SJCRH30 (cell line): Measurements from ENCODE around the gene CDT1. TPM values are rescaled to one million over a fixed set of nuclear protein-coding genes. Genes with fewer than 3 reads are reported as not detected.
"Not testable (repeated sequence)": the region's sequence is repeated elsewhere in the genome, so short reads cannot be mapped to it uniquely, and the experiment has no call there.

Source experiments
- DNase-seq, 2 experiments: peaks; one replicate each; pipeline ENCODE4 v3.0.0-alpha.2; 2015 to 2020
- H3K27ac ChIP-seq: fragments of 250-450 bp; sonication (Bioruptor Pico); 2 replicates; pipeline ENCODE4 v1.5.1; 2020; ENCODE audit warnings: mild to moderate bottlenecking, moderate library complexity
- H3K27me3 ChIP-seq: fragments of 250-450 bp; sonication (Bioruptor Pico); 2 replicates; pipeline ENCODE4 v1.5.1; 2020; ENCODE audit warnings: mild to moderate bottlenecking, moderate library complexity
- H3K36me3 ChIP-seq: fragments of 250-450 bp; sonication (Bioruptor Pico); 2 replicates; pipeline ENCODE4 v1.5.1; 2020; ENCODE audit warnings: mild to moderate bottlenecking, moderate library complexity
- H3K4me1 ChIP-seq: fragments of 250-450 bp; sonication (Bioruptor Pico); 2 replicates; pipeline ENCODE4 v1.5.1; 2020; ENCODE audit warnings: mild to moderate bottlenecking, moderate library complexity
- H3K4me3 ChIP-seq: fragments of 250-450 bp; sonication (Bioruptor Pico); 2 replicates; pipeline ENCODE4 v1.5.1; 2020; ENCODE audit warnings: mild to moderate bottlenecking, moderate library complexity
- H3K9me3 ChIP-seq: fragments of 250-450 bp; sonication (Bioruptor Pico); replicated peaks from 2 replicates; pipeline ENCODE4 v1.5.1; 2020; ENCODE audit warnings: mild to moderate bottlenecking, moderate library complexity
- total RNA-seq: library from RNA; depleted of rRNA; stranded (reverse); fragments of >200 nt; shearing (Covaris generic); gene quantifications from 2 replicates; pipeline ENCODE4 v1.2.3, GENCODE V29; 2014

The CDT1 gene
- total RNA-seq, 1 experiment from 2014 or later, result 27.2 TPM

DNA sequence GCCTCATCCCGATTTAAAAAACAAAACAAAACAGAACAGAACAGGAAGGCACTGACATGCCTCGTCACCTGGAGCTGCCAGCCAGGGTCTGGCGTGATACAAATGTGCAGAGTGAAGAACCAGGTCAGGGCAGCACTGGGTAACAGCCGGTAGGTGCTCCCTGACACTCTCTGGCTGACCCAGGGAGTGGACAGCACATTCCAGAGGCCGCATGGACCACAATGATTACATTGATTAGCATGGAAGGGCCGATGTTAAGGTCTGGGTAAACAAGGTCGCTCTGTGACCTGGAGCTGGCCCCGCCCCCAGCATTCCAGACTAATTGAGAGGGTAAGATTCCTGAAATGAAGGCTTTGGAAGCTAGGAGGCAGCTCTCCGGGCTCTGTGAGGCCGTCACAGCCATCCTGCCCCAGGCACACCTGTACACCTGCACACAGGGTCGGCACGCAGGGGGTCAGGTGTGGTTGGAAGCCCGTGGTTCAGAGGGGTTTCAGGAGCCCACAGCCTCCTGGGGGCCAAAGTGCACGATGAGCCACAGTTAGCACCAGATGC lies 40.0 kb upstream of the CDT1 start:
- Histone ChIP-seq H3K4me3 (no peak overlapping the region), H3K27ac (no peak overlapping the region), H3K9me3 (no peaks in the 10 kb centered on the region), H3K27me3 (no peaks in the 10 kb centered on the region), H3K36me3 (no peaks in the 10 kb centered on the region), H3K4me1 (peaks cover 16% of the 10 kb centered on the region)
- no peak for DNase-seq

GRCh38 chr16:88764080-88764479 lies 39.5 kb upstream of the CDT1 start:
- Histone ChIP-seq H3K4me1 (peaks cover 18% of the 10 kb centered on the region), H3K27me3 (no peaks in the 10 kb centered on the region), H3K36me3 (no peaks in the 10 kb centered on the region)

DNA sequence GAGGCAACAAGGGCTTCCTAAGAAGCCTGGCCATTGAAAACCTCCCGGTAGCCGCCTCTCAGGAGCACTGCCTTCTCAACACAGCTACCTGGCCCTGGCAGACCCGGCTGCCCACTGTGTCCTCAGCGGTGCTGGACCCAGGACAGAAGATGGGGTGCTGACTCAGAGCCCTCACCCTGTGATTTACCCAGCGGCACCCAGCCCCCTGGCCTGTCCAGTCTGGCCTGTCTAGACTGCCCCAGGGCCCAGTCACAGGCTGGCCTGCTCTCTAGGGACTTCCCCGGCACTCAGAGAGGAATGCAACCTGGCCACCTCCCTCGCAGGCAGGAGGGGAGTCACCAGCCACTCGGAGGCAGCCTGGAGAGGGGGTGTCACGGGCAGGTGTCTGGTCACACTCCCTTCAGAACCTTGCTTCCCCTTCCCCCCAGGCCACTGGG lies 38.7 kb upstream of the CDT1 start:
- no peaks in the 10 kb centered on the region for H3K27me3 ChIP-seq
- DNase-seq, result no peak
- no peak overlapping the region for H3K27ac ChIP-seq
- H3K36me3 ChIP-seq, result no peaks in the 10 kb centered on the region
- no peak overlapping the region for H3K4me3 ChIP-seq
- peaks cover 21% of the 10 kb centered on the region for H3K4me1 ChIP-seq
- H3K9me3 ChIP-seq, result no peaks in the 10 kb centered on the region

More at GRCh38 chr16:88764080-88764479, 39.5 kb upstream of the CDT1 start:
- no peak for DNase-seq
- Histone ChIP-seq H3K9me3 (no peaks in the 10 kb centered on the region), H3K27ac (no peak overlapping the region), H3K4me3 (no peak overlapping the region)

DNA sequence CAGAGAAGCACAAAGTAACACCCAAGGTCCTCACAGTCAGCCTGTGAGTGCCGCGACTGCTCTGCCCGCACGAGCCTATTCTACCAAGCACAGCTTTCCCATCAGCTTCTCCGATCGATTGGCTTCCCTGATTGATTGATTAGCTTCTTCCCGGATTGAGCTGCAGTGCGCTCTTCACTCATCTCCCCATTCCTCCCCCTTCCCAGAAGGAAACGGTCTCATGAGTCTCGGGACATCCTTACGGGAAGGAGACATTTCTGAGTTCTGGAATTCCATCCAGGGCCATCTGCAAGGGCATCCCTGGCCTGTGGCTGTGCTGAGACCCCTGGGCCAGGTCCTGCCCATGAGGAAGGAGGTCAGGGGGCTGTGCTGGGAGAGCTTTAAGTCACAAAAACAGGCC lies 36.6 kb upstream of the CDT1 start:
- Histone ChIP-seq H3K27ac (no peak overlapping the region), H3K36me3 (no peaks in the 10 kb centered on the region), H3K9me3 (no peaks in the 10 kb centered on the region), H3K4me3 (no peak overlapping the region), H3K27me3 (no peaks in the 10 kb centered on the region), H3K4me1 (peaks cover 26% of the 10 kb centered on the region)
- no peak for DNase-seq

- no peaks in the 10 kb centered on the region for H3K36me3 ChIP-seq
- no peak overlapping the region for H3K4me3 ChIP-seq
- H3K4me1 ChIP-seq, result peaks cover 32% of the 10 kb centered on the region
- DNase-seq, result no peak
- H3K27me3 ChIP-seq, result no peaks in the 10 kb centered on the region
- peak overlapping the region; percentile 5; the same call in 1 of the 2 replicates for H3K27ac ChIP-seq
- no peaks in the 10 kb centered on the region for H3K9me3 ChIP-seq
Measured at GRCh38 chr16:88767546-88768070, 36.0 kb upstream of the CDT1 start.

GRCh38 chr16:88768071-88768783 lies 35.4 kb upstream of the CDT1 start:
- H3K27ac ChIP-seq, result peak overlapping the region; percentile 5; the same call in 1 of the 2 replicates
- DNase-seq, result peak; percentile 52 to 54

DNA sequence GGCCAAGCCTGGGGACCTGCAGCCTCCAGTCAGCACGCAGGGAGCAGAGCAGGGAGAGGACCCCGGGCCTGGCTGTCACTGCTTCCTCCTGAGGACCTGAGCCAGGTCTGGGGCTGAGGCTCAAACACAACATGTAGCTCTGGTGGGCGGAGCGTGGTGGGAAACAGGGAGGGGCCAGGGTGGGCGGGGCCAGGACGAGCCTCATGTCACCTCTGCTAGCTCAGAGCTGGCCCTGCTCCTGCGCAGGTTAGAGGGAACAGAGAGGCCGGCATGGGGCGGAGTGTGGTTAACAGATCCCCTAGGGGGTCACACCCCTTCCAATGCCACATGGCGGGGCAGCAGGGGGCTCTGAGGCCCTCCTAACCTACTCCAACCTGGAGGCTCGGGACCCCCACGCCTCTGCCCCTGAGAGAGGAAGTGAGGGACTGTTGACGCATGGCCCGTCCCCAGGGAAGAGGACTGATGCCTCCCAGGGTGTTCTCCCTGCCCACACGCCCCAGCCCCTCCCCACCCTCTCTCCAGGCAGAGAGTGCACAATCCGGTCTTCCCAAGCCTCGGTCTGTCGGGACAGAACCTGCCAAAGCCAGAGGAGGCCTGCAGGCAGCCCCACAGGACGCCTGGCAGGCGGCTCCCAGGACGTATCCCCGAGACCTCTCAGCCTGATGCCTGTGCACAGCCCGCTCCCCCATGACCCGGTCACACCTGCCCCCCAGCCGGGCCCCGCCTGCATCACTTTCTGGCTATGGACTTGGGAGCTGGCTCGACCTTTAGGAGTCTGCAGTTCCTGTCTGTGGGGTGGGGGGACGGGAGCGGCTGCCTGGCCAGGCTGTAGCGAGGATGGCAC lies 33.8 kb upstream of the CDT1 start:
- H3K4me3 ChIP-seq, result peak overlapping the region; percentile 53
- H3K27ac ChIP-seq, result peak overlapping the region; percentile 83
- peak; percentile 60 to 77 for DNase-seq
- peaks cover 47% of the 10 kb centered on the region for H3K4me1 ChIP-seq
- no peaks in the 10 kb centered on the region for H3K36me3 ChIP-seq
- no peaks in the 10 kb centered on the region for H3K27me3 ChIP-seq
- H3K9me3 ChIP-seq, result no peaks in the 10 kb centered on the region

More at GRCh38 chr16:88768071-88768783, 35.4 kb upstream of the CDT1 start:
- no peaks in the 10 kb centered on the region for H3K27me3 ChIP-seq
- no peaks in the 10 kb centered on the region for H3K36me3 ChIP-seq
- H3K4me3 ChIP-seq, result peak overlapping the region; percentile 6; the same call in 1 of the 2 replicates
- H3K9me3 ChIP-seq, result no peaks in the 10 kb centered on the region
- peaks cover 38% of the 10 kb centered on the region for H3K4me1 ChIP-seq

- no peaks in the 10 kb centered on the region for H3K9me3 ChIP-seq
- H3K27ac ChIP-seq, result peak overlapping the region; percentile 83
- peaks cover 47% of the 10 kb centered on the region for H3K4me1 ChIP-seq
- H3K4me3 ChIP-seq, result peak overlapping the region; percentile 53
- peak; percentile 95 to 97 for DNase-seq
- no peaks in the 10 kb centered on the region for H3K36me3 ChIP-seq
- H3K27me3 ChIP-seq, result no peaks in the 10 kb centered on the region
Measured at GRCh38 chr16:88770461-88771293, 32.9 kb upstream of the CDT1 start.

GRCh38 chr16:88771294-88771772 lies 32.3 kb upstream of the CDT1 start:
- Histone ChIP-seq H3K4me3 (peak overlapping the region; percentile 53), H3K9me3 (no peaks in the 10 kb centered on the region), H3K27me3 (no peaks in the 10 kb centered on the region), H3K36me3 (no peaks in the 10 kb centered on the region), H3K4me1 (peaks cover 47% of the 10 kb centered on the region), H3K27ac (peak overlapping the region; percentile 83)
- no peak for DNase-seq

- H3K9me3 ChIP-seq, H3K27me3 ChIP-seq, H3K36me3 ChIP-seq, DNase-seq: not testable (repeated sequence)
- H3K4me3 ChIP-seq, result peak overlapping the region; percentile 20; the same call in 1 of the 2 replicates
- peak overlapping the region; percentile 98; the same call in 1 of the 2 replicates for H3K27ac ChIP-seq
- H3K4me1 ChIP-seq, result peaks cover 47% of the 10 kb centered on the region
Measured at GRCh38 chr16:88771781-88772180, 31.8 kb upstream of the CDT1 start.

GRCh38 chr16:88772871-88773811 lies 30.4 kb upstream of the CDT1 start:
- Histone ChIP-seq H3K9me3 (no peaks in the 10 kb centered on the region), H3K36me3 (no peaks in the 10 kb centered on the region), H3K27me3 (no peaks in the 10 kb centered on the region), H3K4me1 (peaks cover 41% of the 10 kb centered on the region), H3K4me3 (peak overlapping the region; percentile 50), H3K27ac (peak overlapping the region; percentile 98)
- peak; percentile 97 to 98 for DNase-seq

- Histone ChIP-seq H3K27ac (peak overlapping the region; percentile 98), H3K27me3 (no peaks in the 10 kb centered on the region), H3K9me3 (no peaks in the 10 kb centered on the region), H3K36me3 (no peaks in the 10 kb centered on the region), H3K4me1 (peaks cover 35% of the 10 kb centered on the region), H3K4me3 (peak overlapping the region; percentile 50)
- DNase-seq, result peak; percentile 92 to 94
Measured at GRCh38 chr16:88773812-88774291, 29.7 kb upstream of the CDT1 start.
